AG10803 (cell line): Measurements from ENCODE around the gene POMGNT1.

Experiments used
- DNase-seq: peaks from one replicate; pipeline ENCODE4 v3.0.0; 2010; ENCODE audit warnings: low read depth
- H3K4me3 ChIP-seq: 2 replicates; pipeline ENCODE4 v1.5.1; 2011; ENCODE audit warnings: mild to moderate bottlenecking, low read length, control low read depth
- CTCF ChIP-seq: conservative IDR thresholded peaks from 2 replicates; pipeline ENCODE4 v1.5.1; 2011; ENCODE audit warnings: mild to moderate bottlenecking, low read length, control low read depth, inconsistent platforms

POMGNT1 gene

GRCh38 chr1:46193984-46194570 lies 4.2 kb downstream of the POMGNT1 start:
- no peak for TF ChIP-seq CTCF
- no peak for DNase-seq
- no peak overlapping the region for H3K4me3 ChIP-seq

- no peak overlapping the region for H3K4me3 ChIP-seq
- DNase-seq = no peak
Measured at GRCh38 chr1:46193285-46193684, 4.9 kb downstream of the POMGNT1 start.

GRCh38 chr1:46192171-46192570 lies 6.1 kb downstream of the POMGNT1 start:
- no peak for TF ChIP-seq CTCF
- no peak for DNase-seq
- H3K4me3 ChIP-seq = no peak overlapping the region

More at GRCh38 chr1:46193285-46193684, 4.9 kb downstream of the POMGNT1 start:
- no peak for TF ChIP-seq CTCF

- TF ChIP-seq CTCF = no peak
- no peak overlapping the region for H3K4me3 ChIP-seq
- no peak for DNase-seq
Measured at GRCh38 chr1:46191033-46191701, 7.1 kb downstream of the POMGNT1 start.

- no peak overlapping the region for H3K4me3 ChIP-seq
- no peak for DNase-seq
- TF ChIP-seq CTCF = no peak
Measured at GRCh38 chr1:46190539-46190938, 7.7 kb downstream of the POMGNT1 start.

GRCh38 chr1:46188295-46189030 lies 9.8 kb downstream of the POMGNT1 start:
- DNase-seq = peak; percentile 51
- TF ChIP-seq CTCF = no peak; the same call in 1 of the 2 replicates
- H3K4me3 ChIP-seq = no peak overlapping the region
